ENCODE data around the gene ABCA6.

- no peak for TF ChIP-seq EZH2 (IDR thresholded peaks at IDR 0.05; ENCODE audit: borderline replicate concordance, control insufficient read depth, low read depth, low read length)
- no peak for TF ChIP-seq ZBED1 (IDR thresholded peaks at IDR 0.05; ENCODE audit: borderline replicate concordance)
- TF ChIP-seq ZNF207 (IDR thresholded peaks at IDR 0.05; ENCODE audit: borderline replicate concordance) = no peak
- no peak for TF ChIP-seq USF1 (IDR thresholded peaks at IDR 0.05; ENCODE audit: borderline replicate concordance, extremely low read length, insufficient read depth, low read depth, low read length)
- no peak for TF ChIP-seq CTCF (IDR thresholded peaks at IDR 0.05 in 2 of 3, conservative IDR thresholded peaks at IDR 0.05 in 1 of 3; ENCODE audit: control insufficient read depth in 2 of 3, extremely low read depth in 1 of 3, insufficient read depth in 1 of 3, low read depth in 3 of 3, low read length in 3 of 3)
- no peak for TF ChIP-seq CEBPZ (IDR thresholded peaks at IDR 0.05; ENCODE audit: low read depth, low read length)
Measured at GRCh38 chr17:69058165-69058564, 83.5 kb downstream of the ABCA6 start.
